K562 (cell line): Measurements from ENCODE around the gene FGF1. TPM values are rescaled to one million over a fixed set of nuclear protein-coding genes. Genes with fewer than 3 reads are reported as not detected.
A peak's percentile ranks its signal among the peaks of the same experiment; 100 is the strongest.

ENCODE experiments used
- ATAC-seq: fragments of 200-7000 bp; cut with Tn5 transposase; 3 replicates; pipeline ENCODE4 v1.9.1; 2020; ENCODE audit warnings: moderate library complexity
- BruUV-seq: library from RNA; stranded (reverse); fragments of 400-500 nt; replicated peaks from 2 replicates; lab custom pipeline; 2021; lab: Mats Ljungman, UMichigan
- CTCF ChIA-PET: fragments of 300-600 bp; formaldehyde crosslinking; extraction: SDS; loops from one replicate; lab custom pipeline; 2021; ENCODE audit warnings: low intra/inter-chr PET ratio; lab: Yijun Ruan, JAX
- POLR2A ChIA-PET: fragments of 300-600, 350-650 bp; sonication (Branson Sonifier 250); formaldehyde crosslinking; extraction: SDS; loops from one replicate; lab custom pipeline; 2021; ENCODE audit warnings: antibody characterized with exemption, inconsistent platforms; lab: Yijun Ruan, JAX
- DNase-seq, 4 experiments: peaks; one replicate each; pipeline versions ENCODE4 v3.0.0 to v3.0.0-alpha.2; 2011 to 2018; ENCODE audit warnings: low spot score in 3 of 4, mixed read lengths in 3 of 4; ENCODE audit errors: extremely low read depth in 1 of 4
- FAIRE-seq: peaks from 2 replicates; lab custom pipeline; 2011; peaks lifted over from hg19 to GRCh38; lab: Jason Lieb, UNC
- H2AFZ ChIP-seq: 2 replicates; pipeline ENCODE4 v1.6.0; 2011; ENCODE audit warnings: low read depth, low read length, control low read depth, inconsistent platforms
- H3K27ac ChIP-seq: fragments of 200-600 bp; 3 replicates; pipeline ENCODE4 v1.8.0; 2011; ENCODE audit warnings: low read depth, mild to moderate bottlenecking, control low read depth, inconsistent platforms, low read length, moderate library complexity, mixed read lengths; ENCODE audit errors: extremely low read depth
- H3K27me3 ChIP-seq, 2 experiments: fragments of 300-600 bp in 1 of 2; 2 replicates in 1 of 2; 3 replicates in 1 of 2; pipeline versions ENCODE4 v1.6.0 to v1.8.0; 2011; ENCODE audit warnings: inconsistent platforms in 2 of 2, low read length in 2 of 2, mild to moderate bottlenecking in 1 of 2, mixed read lengths in 1 of 2, moderate library complexity in 1 of 2; ENCODE audit not compliant: control insufficient read depth in 2 of 2, insufficient read depth in 2 of 2
- H3K36me3 ChIP-seq: fragments of 300-600 bp; 3 replicates; pipeline ENCODE4 v1.8.0; 2011; ENCODE audit warnings: mild to moderate bottlenecking, low read length, inconsistent platforms; ENCODE audit not compliant: control insufficient read depth, insufficient read depth
- H3K4me1 ChIP-seq, 2 experiments: fragments of 200-600 bp in 1 of 2; replicated peaks in 1 of 2; 2 replicates in 1 of 2; 3 replicates in 1 of 2; pipeline versions ENCODE4 v1.5.1 to v1.8.0; 2011; ENCODE audit warnings: inconsistent platforms in 2 of 2, low read length in 2 of 2, mild to moderate bottlenecking in 1 of 2, mixed read lengths in 1 of 2, moderate library complexity in 1 of 2; ENCODE audit not compliant: control insufficient read depth in 2 of 2, insufficient read depth in 2 of 2
- H3K4me2 ChIP-seq: 2 replicates; pipeline ENCODE4 v1.6.1; 2011; ENCODE audit warnings: low read length, control low read depth, inconsistent platforms, mixed read lengths; ENCODE audit not compliant: insufficient read depth
- H3K4me3 ChIP-seq: fragments of 200-600 bp; sonication (generic), shearing (Covaris generic); 2 replicates; pipeline ENCODE4 v1.5.1; 2016; ENCODE audit warnings: control low read depth, inconsistent platforms
- H3K79me2 ChIP-seq: fragments of 200-600 bp; 3 replicates; pipeline ENCODE4 v1.8.0; 2011; ENCODE audit warnings: low read length, inconsistent platforms; ENCODE audit not compliant: control insufficient read depth, insufficient read depth
- H3K9ac ChIP-seq, 2 experiments: 2 replicates each; pipeline versions ENCODE4 v1.6.0 to v1.6.1; 2011; ENCODE audit warnings: low read depth in 2 of 2, low read length in 2 of 2, control low read depth in 1 of 2, inconsistent platforms in 1 of 2, mild to moderate bottlenecking in 1 of 2, mixed read lengths in 1 of 2; ENCODE audit not compliant: insufficient read depth in 1 of 2
- H3K9me1 ChIP-seq: one replicate; pipeline ENCODE4 v1.6.0; 2011; ENCODE audit warnings: inconsistent platforms, mild to moderate bottlenecking, low read length, moderate library complexity; ENCODE audit not compliant: control insufficient read depth, insufficient read depth
- H3K9me3 ChIP-seq: replicated peaks from 2 replicates; pipeline ENCODE4 v1.5.1; 2011; ENCODE audit warnings: low read depth, low read length, inconsistent platforms; ENCODE audit not compliant: control insufficient read depth, insufficient read depth
- H4K20me1 ChIP-seq: replicated peaks from 2 replicates; pipeline ENCODE4 v1.6.1; 2011; ENCODE audit warnings: low read length, inconsistent platforms, mixed read lengths; ENCODE audit not compliant: control insufficient read depth, insufficient read depth
- ADNP ChIP-seq: fragments of 200-800 bp; sonication (Bioruptor generic); IDR thresholded peaks from 2 replicates; pipeline ENCODE4 v1.6.1; 2016; ENCODE audit warnings: missing genetic modification characterization, missing compliant biosample characterization
- ATF7 ChIP-seq: fragments of 450-650 bp; IDR thresholded peaks from 2 replicates; pipeline ENCODE4 v1.7.1; 2014; ENCODE audit warnings: mild to moderate bottlenecking, moderate library complexity
- BACH1 ChIP-seq: fragments of 200-800 bp; sonication (Bioruptor generic); IDR thresholded peaks from 2 replicates; pipeline ENCODE4 v1.6.1; 2016; ENCODE audit warnings: missing genetic modification characterization, missing compliant biosample characterization
- CEBPG ChIP-seq, 3 experiments: fragments of 200-800 bp in 1 of 3; sonication (Bioruptor generic) in 1 of 3; sonication (generic) in 1 of 3; formaldehyde crosslinking in 1 of 3; IDR thresholded peaks in 2 of 3; conservative IDR thresholded peaks in 1 of 3; 2 replicates each; pipeline versions ENCODE4 v1.6.1 to v1.8.0; 2016 to 2022; ENCODE audit warnings: missing compliant biosample characterization in 2 of 3, missing genetic modification characterization in 2 of 3, mild to moderate bottlenecking in 1 of 3, missing genetic modification reagents in 1 of 3
- ETV1 ChIP-seq: fragments of 450-650 bp; conservative IDR thresholded peaks from 2 replicates; pipeline ENCODE4 v1.6.1; 2016; ENCODE audit warnings: missing genetic modification characterization, control low read depth, low read depth, missing compliant biosample characterization
- GTF2E2 ChIP-seq: fragments of 200-800 bp; sonication (Bioruptor generic); IDR thresholded peaks from 2 replicates; pipeline ENCODE4 v1.6.1; 2016; ENCODE audit warnings: missing genetic modification characterization, missing compliant biosample characterization
- HDAC8 ChIP-seq: fragments of 450-650 bp; IDR thresholded peaks from 2 replicates; pipeline ENCODE4 v1.6.1; 2016; ENCODE audit warnings: mild to moderate bottlenecking, missing genetic modification characterization, moderate library complexity, missing compliant biosample characterization
- NR2C2 ChIP-seq, 2 experiments: fragments of 200-800 bp in 1 of 2; sonication (Bioruptor generic) in 1 of 2; sonication (generic) in 1 of 2; formaldehyde crosslinking in 1 of 2; IDR thresholded peaks; 2 replicates each; pipeline versions ENCODE4 v1.6.1 to v1.8.0; 2016 to 2022; ENCODE audit warnings: mild to moderate bottlenecking in 1 of 2, missing compliant biosample characterization in 1 of 2, missing genetic modification characterization in 1 of 2, missing genetic modification reagents in 1 of 2
- PHTF2 ChIP-seq: fragments of 250-450 bp; sonication (Bioruptor Pico); IDR thresholded peaks from 2 replicates; pipeline ENCODE4 v1.5.0; 2021; ENCODE audit warnings: mild to moderate bottlenecking
- SMAD3 ChIP-seq: fragments of 450-650 bp; formaldehyde crosslinking; conservative IDR thresholded peaks from 2 replicates; pipeline ENCODE4 v1.4.0; 2020; ENCODE audit warnings: mild to moderate bottlenecking
- SREBF2 ChIP-seq: sonication (generic); formaldehyde crosslinking; IDR thresholded peaks from 2 replicates; pipeline ENCODE4 v1.4.0; 2020; ENCODE audit warnings: mild to moderate bottlenecking, missing genetic modification reagents
- ZBTB26 ChIP-seq: fragments of 450-650 bp; formaldehyde crosslinking; IDR thresholded peaks from 2 replicates; pipeline ENCODE4 v1.4.0; 2022; ENCODE audit warnings: missing genetic modification characterization
- ZBTB9 ChIP-seq: fragments of 450-650 bp; formaldehyde crosslinking; IDR thresholded peaks from 2 replicates; pipeline ENCODE4 v1.4.0; 2020; ENCODE audit warnings: mild to moderate bottlenecking, moderate library complexity
- ZNF175 ChIP-seq: fragments of 200-800 bp; sonication (Bioruptor generic); IDR thresholded peaks from 2 replicates; pipeline ENCODE4 v1.6.1; 2016; ENCODE audit warnings: low read depth, mild to moderate bottlenecking, missing genetic modification characterization, missing compliant biosample characterization
- ZNF561 ChIP-seq: fragments of 450-650 bp; formaldehyde crosslinking; conservative IDR thresholded peaks from 2 replicates; pipeline ENCODE4 v1.4.0; 2020; ENCODE audit warnings: mild to moderate bottlenecking, moderate library complexity
- ZNF584 ChIP-seq: fragments of 200-800 bp; sonication (Bioruptor generic); IDR thresholded peaks from 2 replicates; pipeline ENCODE4 v1.6.1; 2016; ENCODE audit warnings: low read depth, mild to moderate bottlenecking, missing genetic modification characterization, missing compliant biosample characterization
- ZNF76 ChIP-seq: fragments of 250-450 bp; sonication (Bioruptor Pico); IDR thresholded peaks from 2 replicates; pipeline ENCODE4 v1.4.0; 2020; ENCODE audit warnings: mild to moderate bottlenecking, moderate library complexity, borderline replicate concordance
- ZSCAN29 ChIP-seq: fragments of 450-650 bp; IDR thresholded peaks from 2 replicates; pipeline ENCODE4 v1.6.1; 2017
- WGBS: fragments of 100-300 bp; shearing (Covaris generic); methylation state at CpG from one replicate; pipeline ENCODE4 v1.1.6; 2016; ENCODE audit warnings: low coverage, mixed read lengths; ENCODE audit not compliant: insufficient coverage; ENCODE audit errors: missing lambda C conversion rate; 5-methylcytosine and 5-hydroxymethylcytosine counted together
- in situ Hi-C: fragments of 300-500 bp; cut with MboI; formaldehyde crosslinking; loops from 4 replicates; pipeline ENCODE4 v1.15.0; 2018; ENCODE audit warnings: inconsistent platforms, mixed read lengths
- intact Hi-C: fragments of 100-400 bp; cut with micrococcal nuclease; formaldehyde crosslinking; loops from 2 replicates; pipeline ENCODE4 v1.14.2; 2022
- polyA plus RNA-seq, 8 experiments: library from polyadenylated mRNA; depleted of rRNA in 4 of 8; stranded (reverse) in 5 of 8; unstranded in 3 of 8; fragments of >200 nt; fragmentation: Nextera tagmentation in 2 of 8; fragmentation: Illumina TruSeq in 1 of 8; extraction: Ambion mirVana in 2 of 8; extraction: Trizol in 1 of 8; gene quantifications; 2 replicates each; pipeline versions ENCODE4 v1.2.1 to v1.2.3, GENCODE V29; 2011 to 2014; ENCODE audit warnings: inconsistent platforms in 1 of 8, missing spikeins in 1 of 8
- total RNA-seq, 7 experiments: library from RNA; depleted of rRNA in 6 of 7; stranded (reverse); fragments of >200 nt in 6 of 7; fragmentation: Illumina TruSeq in 2 of 7; extraction: Trizol in 2 of 7; gene quantifications; 2 replicates each; pipeline versions ENCODE4 v1.2.1 to v1.2.3, GENCODE V29; 2011 to 2021; ENCODE audit warnings: low replicate concordance in 1 of 7

Gene FGF1
- total and polyA plus RNA-seq, 9 of the 15 experiments (the other 6 are each of a cell fraction or from before 2014, with no cell fraction given), result not detected

- WGBS, result 15% methylated on average over 4 of the region's 4 CpGs
- H2AFZ ChIP-seq, result no peak overlapping the region
- no peak overlapping the region for H3K27ac ChIP-seq
- H3K4me2 ChIP-seq, result no peak overlapping the region
- no peak overlapping the region for H3K4me3 ChIP-seq
- ATAC-seq, result no peak
- DNase-seq, result no peak
- intact Hi-C loops (no loop called here), in situ Hi-C loops (no loop called here)
- H3K9me3 ChIP-seq, result no peaks in the 10 kb centered on the region
- no peaks in the 10 kb centered on the region; a peak in 1 of 5 replicates for H3K4me1 ChIP-seq
- POLR2A ChIA-PET, result interaction anchor here (1.5 kb wide), 1 partner anchor 11 kb away, joined by 3 read pairs; no protein-coding TSS in a partner anchor
- no peak overlapping the region for H3K9ac ChIP-seq
- H3K36me3 ChIP-seq, result no peaks in the 10 kb centered on the region
- no peaks in the 10 kb centered on the region for H3K9me1 ChIP-seq
- no TSS peak for BruUV-seq
- FAIRE-seq, result no peak
- CTCF ChIA-PET, result interaction anchor here (0.7 kb wide), 1 partner anchor 241 kb away, joined by 3 read pairs; no protein-coding TSS in a partner anchor
- peaks cover 6 to 30% of the 10 kb centered on the region in 2 experiments; a peak in 4 of 5 replicates for H3K27me3 ChIP-seq
- H3K79me2 ChIP-seq, result no peaks in the 10 kb centered on the region
- H4K20me1 ChIP-seq, result no peaks in the 10 kb centered on the region
- TF ChIP-seq ZNF76 (CRISPR knock-in tag), result no peak
- TF ChIP-seq ADNP (tag), result no peak
- peak; percentile 11; the same call in 1 of the 2 replicates for TF ChIP-seq HDAC8
- TF ChIP-seq PHTF2 (CRISPR knock-in tag), result no peak
- no peak for TF ChIP-seq SREBF2 (CRISPR knock-in tag)
- 0 out of 2 replicates have a peak, but pooled peaks have one; percentile 23 for TF ChIP-seq SMAD3 (CRISPR knock-in tag)
- peak; percentile 27; the same call in 1 of the 2 replicates for TF ChIP-seq ZBTB9 (CRISPR knock-in tag)
- TF ChIP-seq ZNF561, result 0 out of 2 replicates have a peak, but pooled peaks have one; percentile 48
- peak; percentile 42; the same call in 1 of the 2 replicates for TF ChIP-seq ZNF584 (CRISPR knock-in tag)
- peak; percentile 35; the same call in 1 of the 2 replicates for TF ChIP-seq BACH1 (tag)
- TF ChIP-seq ATF7, result no peak
- no peak for TF ChIP-seq GTF2E2 (tag)
- TF ChIP-seq CEBPG (CRISPR knock-in tag; IDR thresholded peaks at IDR 0.05), result no peak
- no peak for TF ChIP-seq CEBPG (tag; conservative IDR thresholded peaks at IDR 0.05 in 1 of 2, IDR thresholded peaks at IDR 0.05 in 1 of 2)
- TF ChIP-seq NR2C2 (CRISPR knock-in tag; IDR thresholded peaks at IDR 0.05), result no peak
- TF ChIP-seq NR2C2 (tag; IDR thresholded peaks at IDR 0.05), result peak; percentile 41; the same call in 1 of the 2 replicates
- TF ChIP-seq ZBTB26 (CRISPR knock-in tag), result peak; percentile 68; the same call in 1 of the 2 replicates
- TF ChIP-seq ZNF175 (CRISPR knock-in tag), result peak; percentile 48; the same call in 1 of the 2 replicates
- no peak for TF ChIP-seq ETV1
- no peak for TF ChIP-seq ZSCAN29
These were observed 39.6 kb upstream of the FGF1 start for GRCh38 chr5:142725231-142726187.
